ENCODE data around the gene KRI1.

DNA sequence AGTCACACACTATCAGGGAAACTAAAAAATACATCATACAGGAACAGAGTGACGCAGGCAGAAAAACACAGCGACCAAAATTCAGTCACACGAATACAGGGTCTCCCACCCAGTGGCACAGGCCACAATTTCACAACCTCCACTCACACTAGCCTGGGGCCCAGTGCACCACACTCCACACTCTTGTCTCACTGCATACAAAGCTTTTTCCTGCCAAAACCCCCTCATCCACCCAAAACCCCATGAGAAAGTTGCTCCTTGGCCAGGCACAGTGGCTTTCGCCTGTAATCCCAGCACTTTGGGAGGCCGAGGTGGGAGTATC lies 49.8 kb downstream of the KRI1 start:
- TF ChIP-seq, protein P1, sequence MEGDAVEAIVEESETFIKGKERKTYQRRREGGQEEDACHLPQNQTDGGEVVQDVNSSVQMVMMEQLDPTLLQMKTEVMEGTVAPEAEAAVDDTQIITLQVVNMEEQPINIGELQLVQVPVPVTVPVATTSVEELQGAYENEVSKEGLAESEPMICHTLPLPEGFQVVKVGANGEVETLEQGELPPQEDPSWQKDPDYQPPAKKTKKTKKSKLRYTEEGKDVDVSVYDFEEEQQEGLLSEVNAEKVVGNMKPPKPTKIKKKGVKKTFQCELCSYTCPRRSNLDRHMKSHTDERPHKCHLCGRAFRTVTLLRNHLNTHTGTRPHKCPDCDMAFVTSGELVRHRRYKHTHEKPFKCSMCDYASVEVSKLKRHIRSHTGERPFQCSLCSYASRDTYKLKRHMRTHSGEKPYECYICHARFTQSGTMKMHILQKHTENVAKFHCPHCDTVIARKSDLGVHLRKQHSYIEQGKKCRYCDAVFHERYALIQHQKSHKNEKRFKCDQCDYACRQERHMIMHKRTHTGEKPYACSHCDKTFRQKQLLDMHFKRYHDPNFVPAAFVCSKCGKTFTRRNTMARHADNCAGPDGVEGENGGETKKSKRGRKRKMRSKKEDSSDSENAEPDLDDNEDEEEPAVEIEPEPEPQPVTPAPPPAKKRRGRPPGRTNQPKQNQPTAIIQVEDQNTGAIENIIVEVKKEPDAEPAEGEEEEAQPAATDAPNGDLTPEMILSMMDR (IDR thresholded peaks at IDR 0.05): no peak
- TF ChIP-seq POLR2AphosphoS5 (IDR thresholded peaks at IDR 0.05) (no peak), EP300 (IDR thresholded peaks at IDR 0.05) (no peak)
